ENCODE data around the gene PCDH8.

- TF ChIP-seq POLR2A (IDR thresholded peaks at IDR 0.05) (no peak), CTCF (IDR thresholded peaks at IDR 0.05) (no peak)
Measured at GRCh38 chr13:52845334-52845761, 3.1 kb downstream of the PCDH8 start.

All from right lobe of liver (tissue), 4 donors.